ENCODE results near the gene CRADD. TPM values are rescaled to one million over a fixed set of nuclear protein-coding genes. Genes with fewer than 3 reads are reported as not detected.
A peak's percentile ranks its signal among the peaks of the same experiment; 100 is the strongest.

Gene CRADD
- total RNA-seq, 6 donors from 2014 or later: 13.7 to 40.7 (median 29.0) TPM

DNA sequence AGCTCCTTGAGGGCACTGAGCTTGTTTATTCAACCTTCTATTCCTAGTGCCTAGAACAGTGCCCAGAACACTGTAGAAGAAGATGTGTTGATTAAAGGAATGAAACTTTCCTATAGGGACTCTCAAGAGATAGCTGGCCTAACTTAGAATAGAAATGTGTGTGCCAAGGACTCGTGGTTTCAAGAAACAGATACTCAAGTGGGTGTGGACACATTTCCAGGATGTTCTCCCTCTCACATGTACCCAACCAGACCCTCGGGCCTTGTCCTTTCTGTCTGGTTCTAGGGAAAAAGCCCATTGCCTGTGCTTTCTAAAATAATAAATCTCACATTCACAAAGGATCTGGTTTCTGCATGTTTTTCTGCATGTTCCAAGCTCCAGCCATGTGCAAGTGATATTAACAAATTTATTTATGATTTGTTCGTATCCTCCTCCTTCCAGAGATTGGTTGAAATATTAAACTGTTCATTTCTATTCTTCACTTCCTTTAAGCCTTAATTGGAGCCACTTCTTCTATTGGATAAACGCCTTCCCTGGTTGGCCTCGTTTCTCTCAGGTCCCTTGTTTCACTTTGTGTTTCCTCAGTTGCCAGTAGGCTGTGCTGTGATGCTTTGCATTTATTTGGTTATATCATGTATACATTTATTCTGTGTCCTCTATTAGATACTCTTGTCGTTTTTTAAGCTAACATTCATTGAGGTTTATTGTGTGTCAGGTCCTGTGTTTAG, 89.8 kb downstream of the CRADD start:
- H3K9me3 ChIP-seq: no peaks in the 10 kb centered on the region
- no peaks in the 10 kb centered on the region for H3K36me3 ChIP-seq
- DNase-seq (peak in 1 of 2 donors; percentile 66), ATAC-seq (ENCODE audit: low FRiP score in 2 of 2) (peak; percentile 67 to 82)
- H3K27ac ChIP-seq: peak overlapping the region in 3 of 4 donors; percentile 42 to 68 (median 45)
- H3K4me3 ChIP-seq: no peak overlapping the region
- H3K4me1 ChIP-seq: peaks cover 13 to 25% (median 17%) of the 10 kb centered on the region in 4 donors
- no peaks in the 10 kb centered on the region for H3K27me3 ChIP-seq
- WGBS, 2 donors: 10 to 12% methylated on average over 6 of the region's 6 CpGs
- TF ChIP-seq, protein P1, sequence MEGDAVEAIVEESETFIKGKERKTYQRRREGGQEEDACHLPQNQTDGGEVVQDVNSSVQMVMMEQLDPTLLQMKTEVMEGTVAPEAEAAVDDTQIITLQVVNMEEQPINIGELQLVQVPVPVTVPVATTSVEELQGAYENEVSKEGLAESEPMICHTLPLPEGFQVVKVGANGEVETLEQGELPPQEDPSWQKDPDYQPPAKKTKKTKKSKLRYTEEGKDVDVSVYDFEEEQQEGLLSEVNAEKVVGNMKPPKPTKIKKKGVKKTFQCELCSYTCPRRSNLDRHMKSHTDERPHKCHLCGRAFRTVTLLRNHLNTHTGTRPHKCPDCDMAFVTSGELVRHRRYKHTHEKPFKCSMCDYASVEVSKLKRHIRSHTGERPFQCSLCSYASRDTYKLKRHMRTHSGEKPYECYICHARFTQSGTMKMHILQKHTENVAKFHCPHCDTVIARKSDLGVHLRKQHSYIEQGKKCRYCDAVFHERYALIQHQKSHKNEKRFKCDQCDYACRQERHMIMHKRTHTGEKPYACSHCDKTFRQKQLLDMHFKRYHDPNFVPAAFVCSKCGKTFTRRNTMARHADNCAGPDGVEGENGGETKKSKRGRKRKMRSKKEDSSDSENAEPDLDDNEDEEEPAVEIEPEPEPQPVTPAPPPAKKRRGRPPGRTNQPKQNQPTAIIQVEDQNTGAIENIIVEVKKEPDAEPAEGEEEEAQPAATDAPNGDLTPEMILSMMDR (IDR thresholded peaks at IDR 0.05): peak; percentile 27 to 78 (median 64)
- no peak for TF ChIP-seq POLR2A (IDR thresholded peaks at IDR 0.05)
- peak in 1 of 4 donors; percentile 3 for TF ChIP-seq EP300 (IDR thresholded peaks at IDR 0.05)
- TF ChIP-seq POLR2AphosphoS5 (IDR thresholded peaks at IDR 0.05): no peak

DNA sequence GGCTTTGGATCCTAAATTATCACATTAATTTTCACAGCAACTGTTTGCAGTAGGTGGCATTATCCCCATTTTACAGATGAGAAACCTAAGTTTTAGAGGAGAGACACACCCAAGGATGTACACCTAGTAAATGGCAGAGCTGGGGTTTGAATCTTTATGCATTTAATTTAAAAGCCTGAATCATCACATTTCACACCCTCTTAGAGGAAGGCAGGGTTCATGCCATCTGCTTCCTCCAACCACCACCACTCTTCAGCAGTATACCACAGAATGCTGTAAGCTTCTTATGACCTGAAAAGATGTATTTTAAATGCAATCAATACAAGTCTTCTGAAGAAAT, 90.3 kb downstream of the CRADD start:
- H3K4me3 ChIP-seq: no peak overlapping the region
- H3K4me1 ChIP-seq: peaks cover 13 to 25% (median 17%) of the 10 kb centered on the region in 4 donors
- H3K27me3 ChIP-seq: no peaks in the 10 kb centered on the region
- DNase-seq: no peak
- peak overlapping the region in 3 of 4 donors; percentile 42 to 68 (median 45) for H3K27ac ChIP-seq
- ATAC-seq (ENCODE audit: low FRiP score in 2 of 2): peak in 1 of 2 donors; percentile 32
- no peaks in the 10 kb centered on the region for H3K9me3 ChIP-seq
- no peaks in the 10 kb centered on the region for H3K36me3 ChIP-seq
- no peak for TF ChIP-seq POLR2AphosphoS5 (IDR thresholded peaks at IDR 0.05)
- no peak for TF ChIP-seq POLR2A (IDR thresholded peaks at IDR 0.05)
- TF ChIP-seq, protein P1 (IDR thresholded peaks at IDR 0.05): peak in 1 of 6 experiments; percentile 4
- no peak for TF ChIP-seq EP300 (IDR thresholded peaks at IDR 0.05)

DNA sequence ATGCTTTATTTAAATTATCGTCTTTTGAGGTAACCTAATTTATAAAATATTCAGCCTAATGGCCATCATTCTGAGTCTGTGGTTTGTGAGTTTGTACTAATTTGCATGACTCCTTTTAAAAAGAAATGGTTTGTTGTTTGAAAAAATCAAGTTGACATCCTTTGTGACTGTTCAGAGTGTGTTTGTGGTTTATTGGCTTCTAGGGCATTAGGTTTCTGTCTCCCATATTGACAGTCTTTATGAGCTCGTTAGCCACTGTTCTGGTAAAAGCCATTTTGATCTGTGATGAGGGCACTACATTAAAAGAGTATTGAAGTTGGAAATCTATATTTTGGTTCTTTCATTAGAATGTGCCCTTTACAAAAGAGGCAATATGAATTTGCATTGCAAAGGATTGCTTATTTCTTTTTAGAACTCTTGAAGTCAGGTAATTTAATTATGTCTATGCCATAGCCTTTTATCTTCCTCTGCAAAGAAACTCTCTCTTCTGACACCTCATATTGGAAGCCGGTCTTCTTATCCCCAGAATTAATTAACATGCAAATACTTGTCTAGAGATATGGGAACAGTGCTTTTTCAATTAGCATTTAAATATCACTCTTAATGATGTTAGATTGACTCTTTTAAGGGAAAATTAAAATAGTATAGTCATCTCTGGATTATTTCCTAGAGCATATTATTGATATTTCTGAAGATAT, 95.0 kb downstream of the CRADD start:
- Histone ChIP-seq H3K9me3 (no peaks in the 10 kb centered on the region), H3K27ac (no peak overlapping the region), H3K27me3 (no peaks in the 10 kb centered on the region), H3K4me3 (no peak overlapping the region), H3K36me3 (no peaks in the 10 kb centered on the region), H3K4me1 (peaks cover 18 to 25% (median 19%) of the 10 kb centered on the region in 4 donors)
- no peak for DNase-seq
- WGBS, 2 donors: 93 to 97% methylated on average over 3 of the region's 3 CpGs
- no peak for ATAC-seq (ENCODE audit: low FRiP score in 2 of 2)
- TF ChIP-seq, protein P1 (IDR thresholded peaks at IDR 0.05): no peak
- TF ChIP-seq POLR2AphosphoS5 (IDR thresholded peaks at IDR 0.05) (no peak), POLR2A (IDR thresholded peaks at IDR 0.05) (no peak), EP300 (IDR thresholded peaks at IDR 0.05) (no peak)

DNA sequence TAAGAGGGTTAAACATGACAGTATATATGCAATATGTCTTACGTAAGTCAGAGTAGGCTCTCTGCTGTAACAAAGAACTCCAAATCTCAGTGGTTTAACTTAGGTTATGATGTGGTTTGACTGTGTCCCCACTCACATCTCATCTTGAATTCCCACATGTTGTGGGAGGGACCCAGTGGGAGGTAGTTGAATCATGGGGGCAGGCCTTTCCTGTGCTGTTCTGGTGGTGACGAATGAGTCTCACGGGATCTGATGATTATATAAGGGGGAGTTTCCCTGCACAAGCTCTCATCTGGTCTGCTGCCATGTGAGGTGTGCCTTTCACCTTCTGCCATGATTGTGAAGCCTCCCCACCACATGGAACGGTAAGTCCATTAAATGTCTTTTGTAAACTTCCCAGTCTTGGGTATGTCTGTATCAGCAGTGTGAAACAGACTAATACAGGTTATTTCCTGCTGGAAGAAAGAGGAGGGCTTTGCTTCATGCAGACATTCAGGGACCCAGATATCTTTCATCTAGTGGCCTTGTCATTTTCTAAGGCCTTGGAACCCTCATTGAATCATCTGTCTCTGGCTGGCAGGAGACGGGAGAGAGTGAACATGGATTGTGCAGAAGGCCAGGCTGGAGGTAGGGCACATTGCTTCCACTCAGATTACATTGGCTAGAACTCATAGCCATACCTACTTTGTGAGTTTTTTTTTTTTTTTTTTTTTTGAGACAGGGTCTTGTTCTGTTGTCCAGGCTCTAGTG, 96.1 kb downstream of the CRADD start:
- no peaks in the 10 kb centered on the region for H3K36me3 ChIP-seq
- peak in 1 of 2 donors; percentile 62 for ATAC-seq (ENCODE audit: low FRiP score in 2 of 2)
- H3K4me1 ChIP-seq: peaks cover 20 to 24% (median 21%) of the 10 kb centered on the region in 4 donors
- TF ChIP-seq POLR2AphosphoS5 (IDR thresholded peaks at IDR 0.05) (peak in 1 of 2 donors; percentile 30), EP300 (IDR thresholded peaks at IDR 0.05) (no peak), POLR2A (IDR thresholded peaks at IDR 0.05) (no peak)
- H3K27me3 ChIP-seq: no peaks in the 10 kb centered on the region
- peak in 1 of 2 donors; percentile 44 for DNase-seq
- H3K4me3 ChIP-seq: no peak overlapping the region
- WGBS, 2 donors: 56 to 81% methylated on average over 4 to 5 of the region's 5 CpGs
- H3K27ac ChIP-seq: no peak overlapping the region
- H3K9me3 ChIP-seq: no peaks in the 10 kb centered on the region

DNA sequence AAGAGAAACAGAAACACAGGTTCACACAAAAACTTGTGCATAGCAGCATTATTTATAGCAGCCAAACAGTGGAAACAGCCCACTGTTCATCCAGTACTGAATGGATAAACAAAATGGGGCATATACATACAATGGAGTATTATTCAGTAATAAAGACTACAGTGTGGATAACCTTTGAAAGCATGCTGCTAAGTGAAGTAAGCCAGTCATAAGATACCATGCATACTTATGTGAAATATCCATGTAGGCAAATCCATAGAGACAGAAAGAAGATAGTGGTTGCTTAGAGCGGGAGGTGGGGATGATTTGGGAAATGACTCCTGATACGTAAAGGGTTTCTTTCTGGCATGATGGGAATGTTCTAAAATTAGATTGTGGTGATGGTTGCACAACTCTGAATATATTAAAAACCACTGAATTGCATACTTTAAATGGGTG, 99.4 kb downstream of the CRADD start:
- WGBS, 2 donors: 41 to 68% methylated on average over 2 of the region's 2 CpGs
- Histone ChIP-seq H3K4me1 (peaks cover 22 to 38% (median 28%) of the 10 kb centered on the region in 4 donors), H3K9me3 (no peaks in the 10 kb centered on the region), H3K4me3 (no peak overlapping the region), H3K27me3 (no peaks in the 10 kb centered on the region), H3K27ac (peak overlapping the region in 1 of 4 donors; percentile 71), H3K36me3 (no peaks in the 10 kb centered on the region)
- DNase-seq (no peak), ATAC-seq (ENCODE audit: low FRiP score in 2 of 2) (no peak)
- TF ChIP-seq POLR2AphosphoS5 (IDR thresholded peaks at IDR 0.05): no peak
- TF ChIP-seq, protein P1 (IDR thresholded peaks at IDR 0.05): no peak
